GM12878 (cell line): ENCODE data around the gene MEGF11. TPM values are rescaled to one million over a fixed set of nuclear protein-coding genes. Genes with fewer than 3 reads are reported as not detected.

Experiments
- ATAC-seq: fragments of 200-7000 bp; cut with Tn5 transposase; 3 replicates; pipeline ENCODE4 v1.9.1; 2020; ENCODE audit warnings: mild to moderate bottlenecking, moderate library complexity
- BruUV-seq: library from RNA; stranded (reverse); fragments of 400-500 nt; replicated peaks from 2 replicates; lab custom pipeline; 2021; lab: Mats Ljungman, UMichigan
- CTCF ChIA-PET: fragments of 300-600 bp; sonication (Branson Sonifier 250); formaldehyde crosslinking; extraction: SDS; loops from one replicate; lab custom pipeline; 2021; ENCODE audit warnings: inconsistent platforms; lab: Yijun Ruan, JAX
- POLR2A ChIA-PET: fragments of 350-600 bp; formaldehyde crosslinking; extraction: SDS; loops from one replicate; lab custom pipeline; 2021; ENCODE audit warnings: inconsistent platforms; lab: Charles Lee
- RAD21 ChIA-PET: fragments of 300-600 bp; sonication (Branson Sonifier 250); formaldehyde crosslinking; loops from one replicate; lab custom pipeline; 2023; ENCODE audit warnings: antibody characterized with exemption; ENCODE audit not compliant: unreplicated experiment; lab: Charles Lee
- SMC1A ChIA-PET: fragments of 300-600 bp; sonication (Branson Sonifier 250); formaldehyde crosslinking; loops from one replicate; lab custom pipeline; 2023; ENCODE audit not compliant: unreplicated experiment, uncharacterized antibody; lab: Charles Lee
- DNase-seq: peaks from one replicate; pipeline ENCODE4 v3.0.0-alpha.2; 2011; ENCODE audit warnings: low read depth, low spot score
- FAIRE-seq: peaks from 3 replicates; lab custom pipeline; 2011; peaks lifted over from hg19 to GRCh38; lab: Jason Lieb, UNC
- H2AFZ ChIP-seq: 2 replicates; pipeline ENCODE4 v1.6.0; 2011; ENCODE audit warnings: low read depth, low read length, control low read depth; ENCODE audit not compliant: control insufficient read depth
- H3K27ac ChIP-seq: 2 replicates; pipeline ENCODE4 v1.5.1; 2011; ENCODE audit warnings: control low read depth; ENCODE audit not compliant: control insufficient read depth, insufficient read depth
- H3K27me3 ChIP-seq, 2 experiments: replicated peaks in 1 of 2; 2 replicates each; pipeline versions ENCODE4 v1.6.0 to v1.6.1; 2011; ENCODE audit warnings: low read length in 1 of 2; ENCODE audit not compliant: control insufficient read depth in 2 of 2, insufficient read depth in 2 of 2
- H3K36me3 ChIP-seq, 2 experiments: 2 replicates each; pipeline ENCODE4 v1.5.1; 2011; ENCODE audit warnings: low read length in 1 of 2; ENCODE audit not compliant: control insufficient read depth in 2 of 2, insufficient read depth in 2 of 2
- H3K4me1 ChIP-seq: 2 replicates; pipeline ENCODE4 v1.6.1; 2011; ENCODE audit warnings: mild to moderate bottlenecking, low read length, moderate library complexity, mixed read lengths; ENCODE audit not compliant: control insufficient read depth, insufficient read depth
- H3K4me2 ChIP-seq: 2 replicates; pipeline ENCODE4 v1.6.0; 2011; ENCODE audit warnings: control low read depth; ENCODE audit not compliant: control insufficient read depth, insufficient read depth
- H3K4me3 ChIP-seq: fragments of 200-600 bp; sonication (generic); 2 replicates; pipeline ENCODE4 v1.5.1; 2016
- H3K79me2 ChIP-seq: 2 replicates; pipeline ENCODE4 v1.6.0; 2011; ENCODE audit warnings: low read length; ENCODE audit not compliant: control insufficient read depth, insufficient read depth
- H3K9ac ChIP-seq: 2 replicates; pipeline ENCODE4 v1.8.0; 2011; ENCODE audit warnings: low read length, control low read depth, mixed read lengths; ENCODE audit not compliant: control insufficient read depth, insufficient read depth
- H3K9me3 ChIP-seq: replicated peaks from 3 replicates; pipeline ENCODE4 v1.5.1; 2011; ENCODE audit warnings: mild to moderate bottlenecking, low read length; ENCODE audit not compliant: control insufficient read depth, insufficient read depth
- H4K20me1 ChIP-seq: 2 replicates; pipeline ENCODE4 v1.6.0; 2011; ENCODE audit not compliant: control insufficient read depth, insufficient read depth
- ATF7 ChIP-seq: fragments of 450-650 bp; IDR thresholded peaks from 2 replicates; pipeline ENCODE4 v1.6.1; 2016; ENCODE audit warnings: low read depth, mild to moderate bottlenecking
- CBX3 ChIP-seq: fragments of 200-600 bp; sonication (generic); IDR thresholded peaks from 2 replicates; pipeline ENCODE4 v1.6.1; 2016; ENCODE audit warnings: low read depth, borderline replicate concordance
- CBX5 ChIP-seq: sonication (generic); IDR thresholded peaks from 2 replicates; pipeline ENCODE4 v1.6.1; 2016; ENCODE audit warnings: low read depth, moderate library complexity, mild to moderate bottlenecking, inconsistent platforms
- EGR1 ChIP-seq, 2 experiments: IDR thresholded peaks; 1 replicate in 1 of 2; 2 replicates in 1 of 2; pipeline ENCODE4 v1.6.1; 2011 to 2012; ENCODE audit warnings: low read depth in 2 of 2, low read length in 2 of 2, borderline replicate concordance in 1 of 2, mild to moderate bottlenecking in 1 of 2, moderate library complexity in 1 of 2
- GATAD2B ChIP-seq: fragments of 450-650 bp; conservative IDR thresholded peaks from 2 replicates; pipeline ENCODE4 v1.6.1; 2017; ENCODE audit warnings: low read depth, mild to moderate bottlenecking, moderate library complexity
- IRF4 ChIP-seq: IDR thresholded peaks from 2 replicates; pipeline ENCODE4 v1.6.1; 2011; ENCODE audit warnings: low read depth, low read length
- LARP7 ChIP-seq: fragments of 450-650 bp; IDR thresholded peaks from 2 replicates; pipeline ENCODE4 v1.6.1; 2017; ENCODE audit warnings: mild to moderate bottlenecking
- MXI1 ChIP-seq: fragments of 150-350 bp; IDR thresholded peaks from 2 replicates; pipeline ENCODE4 v1.6.1; 2011; ENCODE audit warnings: low read depth, mild to moderate bottlenecking, inconsistent platforms, low read length, improper control_type of control experiment
- PML ChIP-seq: IDR thresholded peaks from 2 replicates; pipeline ENCODE4 v1.6.1; 2012; ENCODE audit warnings: low read length, inconsistent platforms
- RCOR1 ChIP-seq: conservative IDR thresholded peaks from 2 replicates; pipeline ENCODE4 v1.6.1; 2012; ENCODE audit warnings: low read depth, low read length, improper control_type of control experiment
- TCF3 ChIP-seq: IDR thresholded peaks from 2 replicates; pipeline ENCODE4 v1.6.1; 2012; ENCODE audit warnings: low read depth, mild to moderate bottlenecking, low read length, borderline replicate concordance; ENCODE audit not compliant: insufficient read depth
- ZNF622 ChIP-seq: fragments of 450-650 bp; IDR thresholded peaks from 2 replicates; pipeline ENCODE4 v1.6.1; 2017; ENCODE audit warnings: mild to moderate bottlenecking, inconsistent platforms
- WGBS: methylation state at CpG from one replicate; pipeline ENCODE4 v1.1.6; 2016; ENCODE audit warnings: low lambda C conversion rate; ENCODE audit not compliant: insufficient replicate concordance, insufficient coverage; ENCODE audit errors: missing lambda C conversion rate; 5-methylcytosine and 5-hydroxymethylcytosine counted together
- in situ Hi-C: fragments of 300-500 bp; cut with MboI; formaldehyde crosslinking; loops from 9 replicates; pipeline ENCODE4 v1.14.3; 2018; ENCODE audit warnings: mixed read lengths
- intact Hi-C: fragments of 100-400 bp; cut with micrococcal nuclease; formaldehyde crosslinking; loops from one replicate; pipeline ENCODE4 v1.14.2; 2022; ENCODE audit not compliant: unreplicated experiment
- polyA plus RNA-seq, 11 experiments: library from polyadenylated mRNA; depleted of rRNA in 4 of 11; unstranded in 6 of 11; stranded (reverse) in 5 of 11; fragments of >200 nt; fragmentation: Nextera tagmentation in 4 of 11; fragmentation: Illumina TruSeq in 1 of 11; extraction: Ambion mirVana in 4 of 11; extraction: Trizol in 1 of 11; gene quantifications; 1 replicate in 1 of 11; 2 replicates in 10 of 11; pipeline versions ENCODE4 v1.2.1 to v1.2.3, GENCODE V29; 2011 to 2016; ENCODE audit warnings: inconsistent platforms in 2 of 11, missing spikeins in 2 of 11, low read depth in 1 of 11
- total RNA-seq, 4 experiments: library from RNA; depleted of rRNA in 3 of 4; stranded (reverse); fragments of >200 nt in 3 of 4; fragmentation: Illumina TruSeq in 1 of 4; extraction: Trizol in 1 of 4; gene quantifications; 2 replicates each; pipeline versions ENCODE4 v1.2.1 to v1.2.3, GENCODE V29; 2013 to 2021
- TF ChIP-seq, protein P1 (sequence below): fragments of 450-650 bp; IDR thresholded peaks from 2 replicates; pipeline ENCODE4 v1.6.1; 2017; ENCODE audit warnings: mild to moderate bottlenecking
- TF ChIP-seq, protein P2 (sequence below): fragments of 450-650 bp; IDR thresholded peaks from 2 replicates; pipeline ENCODE4 v1.6.1; 2017; ENCODE audit warnings: low read depth, mild to moderate bottlenecking, moderate library complexity
- TF ChIP-seq, protein P3 (sequence below): fragments of 450-650 bp; IDR thresholded peaks from 2 replicates; pipeline ENCODE4 v1.6.1; 2018; ENCODE audit warnings: mild to moderate bottlenecking, low read depth, moderate library complexity; ENCODE audit not compliant: partially characterized antibody

Gene MEGF11
- total and polyA plus RNA-seq, 10 of the 15 experiments (the other 5 are each of a cell fraction or from before 2014, with no cell fraction given): 0.03 to 1.7 (median 0.49) TPM

DNA sequence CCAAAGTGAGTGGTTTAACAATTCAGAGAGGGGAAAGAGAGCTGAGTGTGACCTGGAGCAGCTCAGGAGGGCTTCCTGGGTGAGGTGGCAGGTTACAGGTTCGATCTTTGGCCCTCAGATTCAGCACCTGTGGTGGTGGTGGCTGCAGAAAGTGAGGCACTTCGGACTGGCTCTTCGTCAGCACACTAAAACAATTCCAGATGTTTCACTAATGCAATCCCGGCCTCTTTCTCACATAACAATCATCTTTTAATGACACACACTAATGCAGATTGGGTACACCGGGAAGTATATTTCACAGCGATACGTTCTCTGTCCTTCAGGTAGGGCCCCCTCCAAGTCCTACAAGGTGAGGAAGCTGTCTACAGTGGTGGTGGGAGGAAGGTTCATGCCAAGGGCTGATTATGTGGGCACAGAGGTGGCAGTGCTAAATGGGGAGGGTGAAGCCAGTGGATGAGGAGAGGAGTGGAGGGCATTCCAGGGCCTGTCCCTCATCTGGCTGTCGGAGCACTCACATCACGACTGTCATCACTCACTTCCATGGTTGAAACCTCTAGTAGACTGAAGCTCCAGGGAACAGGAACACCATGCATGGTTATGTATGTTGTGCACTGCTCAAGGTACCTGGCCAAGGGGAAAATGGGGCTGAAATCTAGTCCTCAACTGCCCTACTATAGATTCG is 213.2 kb downstream of the MEGF11 start (continued):
- TF ChIP-seq EGR1 (IDR thresholded peaks at IDR 0.05; ENCODE audit: borderline replicate concordance in 1 of 2, low read depth in 2 of 2, low read length in 2 of 2) (no peak), CBX3 (no peak), ATF7 (no peak), PML (no peak), LARP7 (no peak), IRF4 (no peak)
- TF ChIP-seq, protein P1, sequence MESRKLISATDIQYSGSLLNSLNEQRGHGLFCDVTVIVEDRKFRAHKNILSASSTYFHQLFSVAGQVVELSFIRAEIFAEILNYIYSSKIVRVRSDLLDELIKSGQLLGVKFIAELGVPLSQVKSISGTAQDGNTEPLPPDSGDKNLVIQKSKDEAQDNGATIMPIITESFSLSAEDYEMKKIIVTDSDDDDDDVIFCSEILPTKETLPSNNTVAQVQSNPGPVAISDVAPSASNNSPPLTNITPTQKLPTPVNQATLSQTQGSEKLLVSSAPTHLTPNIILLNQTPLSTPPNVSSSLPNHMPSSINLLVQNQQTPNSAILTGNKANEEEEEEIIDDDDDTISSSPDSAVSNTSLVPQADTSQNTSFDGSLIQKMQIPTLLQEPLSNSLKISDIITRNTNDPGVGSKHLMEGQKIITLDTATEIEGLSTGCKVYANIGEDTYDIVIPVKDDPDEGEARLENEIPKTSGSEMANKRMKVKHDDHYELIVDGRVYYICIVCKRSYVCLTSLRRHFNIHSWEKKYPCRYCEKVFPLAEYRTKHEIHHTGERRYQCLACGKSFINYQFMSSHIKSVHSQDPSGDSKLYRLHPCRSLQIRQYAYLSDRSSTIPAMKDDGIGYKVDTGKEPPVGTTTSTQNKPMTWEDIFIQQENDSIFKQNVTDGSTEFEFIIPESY: no peak

DNA sequence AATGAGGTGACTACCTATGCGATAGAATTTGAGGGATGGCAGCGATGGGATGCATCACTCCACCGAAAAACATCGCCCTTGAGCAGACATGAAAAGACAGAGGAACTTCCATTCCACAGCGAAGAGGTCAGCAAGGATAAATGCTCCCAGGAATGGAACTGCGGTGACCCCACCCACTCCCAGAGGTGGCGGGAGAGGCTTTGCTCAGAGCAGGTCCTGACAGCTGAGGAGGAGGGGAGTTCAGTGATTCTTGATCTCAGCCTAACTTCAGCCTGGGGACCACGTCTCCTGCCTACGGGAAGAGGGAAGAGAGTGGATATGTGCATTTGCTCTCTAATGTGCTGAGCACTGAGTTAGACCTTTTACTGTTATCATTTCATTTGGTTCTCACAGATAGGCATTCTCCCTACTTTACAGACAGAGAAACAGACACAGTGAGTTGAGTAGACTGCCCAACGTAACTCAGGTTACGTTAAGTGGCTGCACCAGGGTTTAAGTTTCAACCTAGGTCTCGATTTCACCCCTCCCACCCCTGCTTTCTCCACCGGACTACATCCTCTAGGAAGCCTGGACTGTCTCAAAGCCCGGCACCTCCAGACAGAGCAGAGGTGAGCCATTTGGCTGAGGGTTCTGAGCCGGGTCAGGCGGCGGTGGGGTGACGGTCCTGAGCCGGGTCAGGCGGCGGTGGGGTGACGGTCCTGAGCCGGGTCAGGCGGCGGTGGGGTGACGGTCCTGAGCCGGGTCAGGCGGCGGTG is 214.3 kb downstream of the MEGF11 start:
- ATAC-seq (no peak), DNase-seq (no peak), FAIRE-seq (no peak)
- Histone ChIP-seq H3K4me1 (no peaks in the 10 kb centered on the region), H3K27ac (no peak overlapping the region), H3K79me2 (no peaks in the 10 kb centered on the region), H3K36me3 (no peaks in the 10 kb centered on the region), H3K9me3 (no peaks in the 10 kb centered on the region), H4K20me1 (no peaks in the 10 kb centered on the region), H3K4me2 (no peak overlapping the region), H3K4me3 (no peak overlapping the region), H3K27me3 (peaks cover 3 to 13% of the 10 kb centered on the region in 2 experiments; a peak in 3 of 4 replicates), H2AFZ (no peak overlapping the region), H3K9ac (no peak overlapping the region)
- ChIA-PET RAD21 (no interaction called here), CTCF (no interaction called here), SMC1A (no interaction called here), POLR2A (no interaction called here)
- WGBS: 35% methylated on average over 23 of the region's 29 CpGs
- no TSS peak for BruUV-seq
- in situ Hi-C loops (no loop called here), intact Hi-C loops (no loop called here)
- TF ChIP-seq MXI1 (no peak), ZNF622 (no peak), RCOR1 (no peak), CBX5 (no peak), GATAD2B (no peak), TCF3 (no peak)
- TF ChIP-seq, protein P2, sequence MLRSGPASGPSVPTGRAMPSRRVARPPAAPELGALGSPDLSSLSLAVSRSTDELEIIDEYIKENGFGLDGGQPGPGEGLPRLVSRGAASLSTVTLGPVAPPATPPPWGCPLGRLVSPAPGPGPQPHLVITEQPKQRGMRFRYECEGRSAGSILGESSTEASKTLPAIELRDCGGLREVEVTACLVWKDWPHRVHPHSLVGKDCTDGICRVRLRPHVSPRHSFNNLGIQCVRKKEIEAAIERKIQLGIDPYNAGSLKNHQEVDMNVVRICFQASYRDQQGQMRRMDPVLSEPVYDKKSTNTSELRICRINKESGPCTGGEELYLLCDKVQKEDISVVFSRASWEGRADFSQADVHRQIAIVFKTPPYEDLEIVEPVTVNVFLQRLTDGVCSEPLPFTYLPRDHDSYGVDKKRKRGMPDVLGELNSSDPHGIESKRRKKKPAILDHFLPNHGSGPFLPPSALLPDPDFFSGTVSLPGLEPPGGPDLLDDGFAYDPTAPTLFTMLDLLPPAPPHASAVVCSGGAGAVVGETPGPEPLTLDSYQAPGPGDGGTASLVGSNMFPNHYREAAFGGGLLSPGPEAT: no peak
- TF ChIP-seq, protein P3, sequence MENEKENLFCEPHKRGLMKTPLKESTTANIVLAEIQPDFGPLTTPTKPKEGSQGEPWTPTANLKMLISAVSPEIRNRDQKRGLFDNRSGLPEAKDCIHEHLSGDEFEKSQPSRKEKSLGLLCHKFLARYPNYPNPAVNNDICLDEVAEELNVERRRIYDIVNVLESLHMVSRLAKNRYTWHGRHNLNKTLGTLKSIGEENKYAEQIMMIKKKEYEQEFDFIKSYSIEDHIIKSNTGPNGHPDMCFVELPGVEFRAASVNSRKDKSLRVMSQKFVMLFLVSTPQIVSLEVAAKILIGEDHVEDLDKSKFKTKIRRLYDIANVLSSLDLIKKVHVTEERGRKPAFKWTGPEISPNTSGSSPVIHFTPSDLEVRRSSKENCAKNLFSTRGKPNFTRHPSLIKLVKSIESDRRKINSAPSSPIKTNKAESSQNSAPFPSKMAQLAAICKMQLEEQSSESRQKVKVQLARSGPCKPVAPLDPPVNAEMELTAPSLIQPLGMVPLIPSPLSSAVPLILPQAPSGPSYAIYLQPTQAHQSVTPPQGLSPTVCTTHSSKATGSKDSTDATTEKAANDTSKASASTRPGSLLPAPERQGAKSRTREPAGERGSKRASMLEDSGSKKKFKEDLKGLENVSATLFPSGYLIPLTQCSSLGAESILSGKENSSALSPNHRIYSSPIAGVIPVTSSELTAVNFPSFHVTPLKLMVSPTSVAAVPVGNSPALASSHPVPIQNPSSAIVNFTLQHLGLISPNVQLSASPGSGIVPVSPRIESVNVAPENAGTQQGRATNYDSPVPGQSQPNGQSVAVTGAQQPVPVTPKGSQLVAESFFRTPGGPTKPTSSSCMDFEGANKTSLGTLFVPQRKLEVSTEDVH: no peak
